ENCODE results near the gene PPP6R3. TPM values are rescaled to one million over a fixed set of nuclear protein-coding genes. Genes with fewer than 3 reads are reported as not detected.
A peak's percentile ranks its signal among the peaks of the same experiment; 100 is the strongest.

Gene PPP6R3
- total RNA-seq, 1 donor from 2014 or later = 86.6 TPM

- DNase-seq (ENCODE audit: extremely low spot score, unreplicated experiment) = peak; percentile 82
- Mint-ChIP-seq H3K4me1 (ENCODE audit: unreplicated experiment) (peaks cover 61% of the 10 kb centered on the region), H3K9me3 (ENCODE audit: unreplicated experiment) (no peaks in the 10 kb centered on the region), H3K27me3 (ENCODE audit: unreplicated experiment) (no peaks in the 10 kb centered on the region), H3K36me3 (ENCODE audit: unreplicated experiment) (peaks cover 29% of the 10 kb centered on the region), H3K4me3 (ENCODE audit: unreplicated experiment) (peak overlapping the region; percentile 44), H3K27ac (ENCODE audit: unreplicated experiment) (peak overlapping the region; percentile 92)
- TF ChIP-seq CTCF (IDR thresholded peaks at IDR 0.05) = no peak
Observed at GRCh38 chr11:68439355-68440065, 21.0 kb upstream of the PPP6R3 start.

- H3K4me1 Mint-ChIP-seq (ENCODE audit: unreplicated experiment) = peaks cover 61% of the 10 kb centered on the region
- peak overlapping the region; percentile 44 for H3K4me3 Mint-ChIP-seq (ENCODE audit: unreplicated experiment)
- peak overlapping the region; percentile 92 for H3K27ac Mint-ChIP-seq (ENCODE audit: unreplicated experiment)
- no peak for TF ChIP-seq CTCF (IDR thresholded peaks at IDR 0.05)
- peak; percentile 82 for DNase-seq (ENCODE audit: extremely low spot score, unreplicated experiment)
- no peaks in the 10 kb centered on the region for H3K9me3 Mint-ChIP-seq (ENCODE audit: unreplicated experiment)
- H3K36me3 Mint-ChIP-seq (ENCODE audit: unreplicated experiment) = peaks cover 26% of the 10 kb centered on the region
- no peaks in the 10 kb centered on the region for H3K27me3 Mint-ChIP-seq (ENCODE audit: unreplicated experiment)
Observed at GRCh38 chr11:68440224-68440623, 20.3 kb upstream of the PPP6R3 start.

- peaks cover 26% of the 10 kb centered on the region for H3K36me3 Mint-ChIP-seq (ENCODE audit: unreplicated experiment)
- peaks cover 58% of the 10 kb centered on the region for H3K4me1 Mint-ChIP-seq (ENCODE audit: unreplicated experiment)
- no peak for DNase-seq (ENCODE audit: extremely low spot score, unreplicated experiment)
- no peaks in the 10 kb centered on the region for H3K27me3 Mint-ChIP-seq (ENCODE audit: unreplicated experiment)
- no peaks in the 10 kb centered on the region for H3K9me3 Mint-ChIP-seq (ENCODE audit: unreplicated experiment)
- no peak overlapping the region for H3K4me3 Mint-ChIP-seq (ENCODE audit: unreplicated experiment)
- peak overlapping the region; percentile 92 for H3K27ac Mint-ChIP-seq (ENCODE audit: unreplicated experiment)
- no peak for TF ChIP-seq CTCF (IDR thresholded peaks at IDR 0.05)
Observed at GRCh38 chr11:68441466-68442230, 18.9 kb upstream of the PPP6R3 start.

GRCh38 chr11:68442433-68442832 is 18.1 kb upstream of the PPP6R3 start:
- Mint-ChIP-seq H3K27ac (ENCODE audit: unreplicated experiment) (peak overlapping the region; percentile 92), H3K36me3 (ENCODE audit: unreplicated experiment) (peaks cover 24% of the 10 kb centered on the region)
- TF ChIP-seq CTCF (IDR thresholded peaks at IDR 0.05) = no peak

GRCh38 chr11:68444566-68444965 is 16.0 kb upstream of the PPP6R3 start:
- DNase-seq (ENCODE audit: extremely low spot score, unreplicated experiment) = no peak
- no peaks in the 10 kb centered on the region for H3K27me3 Mint-ChIP-seq (ENCODE audit: unreplicated experiment)

More at GRCh38 chr11:68442433-68442832, 18.1 kb upstream of the PPP6R3 start:
- no peak for DNase-seq (ENCODE audit: extremely low spot score, unreplicated experiment)
- Mint-ChIP-seq H3K9me3 (ENCODE audit: unreplicated experiment) (no peaks in the 10 kb centered on the region), H3K4me3 (ENCODE audit: unreplicated experiment) (no peak overlapping the region), H3K27me3 (ENCODE audit: unreplicated experiment) (no peaks in the 10 kb centered on the region), H3K4me1 (ENCODE audit: unreplicated experiment) (peaks cover 50% of the 10 kb centered on the region)

More at GRCh38 chr11:68444566-68444965, 16.0 kb upstream of the PPP6R3 start:
- Mint-ChIP-seq H3K36me3 (ENCODE audit: unreplicated experiment) (peaks cover 33% of the 10 kb centered on the region), H3K27ac (ENCODE audit: unreplicated experiment) (no peak overlapping the region), H3K4me1 (ENCODE audit: unreplicated experiment) (peaks cover 36% of the 10 kb centered on the region), H3K4me3 (ENCODE audit: unreplicated experiment) (no peak overlapping the region), H3K9me3 (ENCODE audit: unreplicated experiment) (no peaks in the 10 kb centered on the region)
- no peak for TF ChIP-seq CTCF (IDR thresholded peaks at IDR 0.05)
